ENCODE data around the gene AUTS2. TPM values are rescaled to one million over a fixed set of nuclear protein-coding genes. Genes with fewer than 3 reads are reported as not detected.
"Not testable (repeated sequence)": the region's sequence is repeated elsewhere in the genome, so short reads cannot be mapped to it uniquely, and the experiment has no call there.

The AUTS2 gene
- total RNA-seq, 1 donor from 2014 or later = 119 TPM

- DNase-seq (ENCODE audit: low spot score) = no peak
These were observed 746.5 kb downstream of the AUTS2 start for GRCh38 chr7:70344726-70345125.

GRCh38 chr7:70346844-70347462 lies 748.7 kb downstream of the AUTS2 start:
- no peak for DNase-seq (ENCODE audit: low spot score)

GRCh38 chr7:70347463-70348254 lies 749.4 kb downstream of the AUTS2 start:
- DNase-seq (ENCODE audit: low spot score) = no peak

- no peak for DNase-seq (ENCODE audit: low spot score)
These were observed 750.8 kb downstream of the AUTS2 start for GRCh38 chr7:70349031-70349430.

GRCh38 chr7:70349819-70350218 lies 751.5 kb downstream of the AUTS2 start:
- no peak for DNase-seq (ENCODE audit: low spot score)

GRCh38 chr7:70352088-70352487 lies 753.8 kb downstream of the AUTS2 start:
- no peak for DNase-seq (ENCODE audit: low spot score)

GRCh38 chr7:70352906-70353305 lies 754.6 kb downstream of the AUTS2 start:
- no peak for DNase-seq (ENCODE audit: low spot score)

- DNase-seq (ENCODE audit: low spot score) = no peak
These were observed 755.2 kb downstream of the AUTS2 start for GRCh38 chr7:70353330-70353945.

GRCh38 chr7:70353946-70354335 lies 755.7 kb downstream of the AUTS2 start:
- DNase-seq (ENCODE audit: low spot score) = no peak

- no peak for DNase-seq (ENCODE audit: low spot score)
These were observed 756.3 kb downstream of the AUTS2 start for GRCh38 chr7:70354409-70355169.

GRCh38 chr7:70355198-70356020 lies 757.1 kb downstream of the AUTS2 start:
- DNase-seq (ENCODE audit: low spot score) = no peak

GRCh38 chr7:70356085-70356786 lies 758.0 kb downstream of the AUTS2 start:
- no peak for DNase-seq (ENCODE audit: low spot score)

GRCh38 chr7:70356787-70357328 lies 758.6 kb downstream of the AUTS2 start:
- no peak for DNase-seq (ENCODE audit: low spot score)

GRCh38 chr7:70360557-70360956 lies 762.3 kb downstream of the AUTS2 start:
- DNase-seq (ENCODE audit: low spot score) = no peak

GRCh38 chr7:70361821-70362220 lies 763.5 kb downstream of the AUTS2 start:
- DNase-seq (ENCODE audit: low spot score) = no peak

GRCh38 chr7:70364393-70364792 lies 766.1 kb downstream of the AUTS2 start:
- not testable (repeated sequence) for DNase-seq (ENCODE audit: low spot score)

- no peak for DNase-seq (ENCODE audit: low spot score)
These were observed 773.4 kb downstream of the AUTS2 start for GRCh38 chr7:70371652-70372051.

- DNase-seq (ENCODE audit: low spot score) = no peak
These were observed 774.7 kb downstream of the AUTS2 start for GRCh38 chr7:70372768-70373515.

GRCh38 chr7:70374772-70375533 lies 776.7 kb downstream of the AUTS2 start:
- DNase-seq (ENCODE audit: low spot score) = no peak
